Endothelial cell of umbilical vein (primary cell): ENCODE measurements around the gene ANG. TPM values are rescaled to one million over a fixed set of nuclear protein-coding genes. Genes with fewer than 3 reads are reported as not detected.

Experiments used
- BruUV-seq: library from RNA; stranded (reverse); fragments of 400-500 nt; replicated peaks from 2 replicates; lab custom pipeline; 2021; lab: Mats Ljungman, UMichigan
- CTCF ChIA-PET: fragments of 300-600, 350-600 bp; sonication (Branson Sonifier 250); formaldehyde crosslinking; loops from one replicate; lab custom pipeline; 2021; ENCODE audit warnings: antibody characterized with exemption, inconsistent platforms; lab: Charles Lee
- POLR2A ChIA-PET: fragments of 300-600, 350-600 bp; sonication (Branson Sonifier 250); formaldehyde crosslinking; loops from one replicate; lab custom pipeline; 2021; ENCODE audit warnings: antibody characterized with exemption, inconsistent platforms; lab: Charles Lee
- DNase-seq: peaks from one replicate; pipeline ENCODE4 v3.0.0-alpha.2; 2011; ENCODE audit warnings: low read depth, low spot score
- FAIRE-seq: peaks from 2 replicates; lab custom pipeline; 2011; peaks lifted over from hg19 to GRCh38; lab: Jason Lieb, UNC
- H2AFZ ChIP-seq: 2 replicates; pipeline ENCODE4 v1.6.0; 2012; ENCODE audit warnings: low read depth, low read length, control low read depth, inconsistent platforms
- H3K27ac ChIP-seq: 2 replicates; pipeline ENCODE4 v1.5.1; 2011; ENCODE audit warnings: low read depth, mild to moderate bottlenecking, control low read depth, low read length, moderate library complexity; ENCODE audit not compliant: insufficient read depth
- H3K27me3 ChIP-seq, 2 experiments: 2 replicates each; pipeline versions ENCODE4 v1.6.0 to v1.6.1; 2011; ENCODE audit warnings: low read length in 2 of 2, mixed read lengths in 1 of 2; ENCODE audit not compliant: control insufficient read depth in 2 of 2, insufficient read depth in 2 of 2
- H3K36me3 ChIP-seq, 2 experiments: 2 replicates in 1 of 2; 3 replicates in 1 of 2; pipeline ENCODE4 v1.5.1; 2011; ENCODE audit warnings: low read length in 2 of 2, mild to moderate bottlenecking in 1 of 2, moderate library complexity in 1 of 2; ENCODE audit not compliant: control insufficient read depth in 2 of 2, insufficient read depth in 2 of 2; ENCODE audit errors: extremely low read depth in 1 of 2
- H3K4me1 ChIP-seq: 3 replicates; pipeline ENCODE4 v1.5.1; 2011; ENCODE audit warnings: mild to moderate bottlenecking, low read length; ENCODE audit not compliant: control insufficient read depth, insufficient read depth; ENCODE audit errors: extremely low read depth
- H3K4me2 ChIP-seq: 2 replicates; pipeline ENCODE4 v1.6.1; 2011; ENCODE audit warnings: low read length, control low read depth, mixed read lengths; ENCODE audit not compliant: insufficient read depth
- H3K4me3 ChIP-seq, 3 experiments: fragments of 200-600 bp in 1 of 3; sonication (generic), shearing (Covaris generic) in 1 of 3; replicated peaks in 1 of 3; 2 replicates each; pipeline ENCODE4 v1.5.1; 2011 to 2016; ENCODE audit warnings: control low read depth in 3 of 3, low read length in 3 of 3, mild to moderate bottlenecking in 2 of 3, inconsistent platforms in 1 of 3, low read depth in 1 of 3, moderate library complexity in 1 of 3; ENCODE audit not compliant: insufficient read depth in 1 of 3
- H3K79me2 ChIP-seq: 2 replicates; pipeline ENCODE4 v1.6.0; 2012; ENCODE audit warnings: low read length, inconsistent platforms; ENCODE audit not compliant: control insufficient read depth, insufficient read depth
- H3K9ac ChIP-seq: replicated peaks from 2 replicates; pipeline ENCODE3; 2011; ENCODE audit warnings: low read length, control low read depth; ENCODE audit not compliant: insufficient read depth; ENCODE audit errors: extremely low read depth
- H3K9me1 ChIP-seq: replicated peaks from 3 replicates; pipeline ENCODE4 v1.6.0; 2011; ENCODE audit warnings: mild to moderate bottlenecking, low read length; ENCODE audit not compliant: control insufficient read depth, insufficient read depth; ENCODE audit errors: extremely low read depth
- H3K9me3 ChIP-seq: replicated peaks from 2 replicates; pipeline ENCODE4 v1.5.1; 2012; ENCODE audit warnings: low read length, inconsistent platforms; ENCODE audit not compliant: control insufficient read depth, insufficient read depth
- H4K20me1 ChIP-seq: replicated peaks from 2 replicates; pipeline ENCODE3; 2011; ENCODE audit warnings: mild to moderate bottlenecking, low read length; ENCODE audit not compliant: control insufficient read depth, insufficient read depth; ENCODE audit errors: extremely low read depth
- CTCF ChIP-seq, 2 donors: IDR thresholded peaks; 1 replicate in 1 of 2; 2 replicates in 1 of 2; pipeline ENCODE4 v1.5.1; 2011; ENCODE audit warnings: low read length in 2 of 2, mild to moderate bottlenecking in 2 of 2, moderate library complexity in 2 of 2, control low read depth in 1 of 2, inconsistent platforms in 1 of 2, low read depth in 1 of 2; ENCODE audit not compliant: insufficient read depth in 1 of 2; ENCODE audit errors: extremely low read depth in 1 of 2
- EZH2 ChIP-seq: IDR thresholded peaks from 2 replicates; pipeline ENCODE4 v1.6.1; 2012; ENCODE audit warnings: borderline replicate concordance, low read depth, mild to moderate bottlenecking, moderate library complexity, low read length, inconsistent platforms; ENCODE audit not compliant: severe bottlenecking
- FOS ChIP-seq: IDR thresholded peaks from 2 replicates; pipeline ENCODE4 v1.6.1; 2011; ENCODE audit warnings: mild to moderate bottlenecking, low read length, moderate library complexity, borderline replicate concordance; ENCODE audit not compliant: insufficient read depth
- GATA2 ChIP-seq: IDR thresholded peaks from 2 replicates; pipeline ENCODE4 v1.7.0; 2011; ENCODE audit warnings: low read depth, mild to moderate bottlenecking, moderate library complexity, mixed read lengths, low read length; ENCODE audit not compliant: insufficient read length, insufficient read depth
- JUN ChIP-seq: IDR thresholded peaks from 2 replicates; pipeline ENCODE4 v1.6.1; 2011; ENCODE audit warnings: borderline replicate concordance, low read depth; ENCODE audit not compliant: insufficient read length, insufficient read depth
- MYC ChIP-seq: IDR thresholded peaks from one replicate; pipeline ENCODE4 v1.6.1; 2011; ENCODE audit warnings: mild to moderate bottlenecking, low read depth, low read length
- POLR2A ChIP-seq: IDR thresholded peaks from 2 replicates; pipeline ENCODE4 v1.6.1; 2012; ENCODE audit warnings: low read depth, mild to moderate bottlenecking, control low read depth, low read length
- POLR2AphosphoS5 ChIP-seq: IDR thresholded peaks from 2 replicates; pipeline ENCODE4 v1.6.1; 2012; ENCODE audit warnings: low read depth, mild to moderate bottlenecking, control low read depth, low read length, moderate library complexity; ENCODE audit not compliant: insufficient read depth
- dilution Hi-C: fragments of 300-500 bp; cut with MboI; formaldehyde crosslinking; loops from one replicate; pipeline ENCODE4 v1.15.0; 2019; ENCODE audit warnings: low sequenced_read_pairs; ENCODE audit not compliant: extremely low pct_ligation_motif_present
- intact Hi-C: fragments of 100-400 bp; cut with micrococcal nuclease; formaldehyde crosslinking; loops from one replicate; pipeline ENCODE4 v1.10.0; 2022
- polyA plus RNA-seq, 4 experiments: library from polyadenylated mRNA; depleted of rRNA in 3 of 4; stranded (reverse) in 3 of 4; unstranded in 1 of 4; fragments of >200 nt; gene quantifications; 2 replicates each; pipeline versions ENCODE4 v1.2.1 to v1.2.3, GENCODE V29; 2011 to 2012; ENCODE audit warnings: missing spikeins in 1 of 4
- total RNA-seq: library from RNA; stranded (reverse); gene quantifications from 2 replicates; pipeline ENCODE4 v1.2.3, GENCODE V29; 2021
- TF ChIP-seq, protein P1 (sequence below): IDR thresholded peaks from 2 replicates; pipeline ENCODE4 v1.6.1; 2011; ENCODE audit not compliant: insufficient read depth, insufficient read length

Gene ANG
- total and polyA plus RNA-seq, 2 donors (not counting 3 experiments of a cell fraction or from before 2014, with no cell fraction given) = 6.2 to 11.2 TPM

DNA sequence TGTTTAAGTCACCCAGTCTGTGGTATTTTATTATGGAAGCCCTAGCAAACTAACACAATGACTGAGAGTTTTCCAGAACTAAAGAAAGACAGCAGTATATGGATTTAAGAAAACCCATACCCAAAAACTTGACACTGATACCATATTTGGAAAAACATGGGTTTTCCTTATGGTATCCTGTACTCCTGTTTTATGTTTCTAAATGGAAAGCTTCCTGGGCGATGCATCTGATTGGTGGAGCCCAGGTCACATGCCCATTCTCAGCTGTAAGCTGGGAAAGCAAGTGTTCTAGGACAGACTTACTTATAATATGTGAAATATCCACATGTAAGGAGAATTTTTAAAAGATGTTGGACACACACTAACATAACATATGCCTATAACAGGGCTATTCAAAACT is 8.7 kb upstream of the ANG start:
- FAIRE-seq (peak; percentile 75), DNase-seq (peak; percentile 38)
- ChIA-PET POLR2A (no interaction called here), CTCF (interaction anchor here (1.2 to 6.4 kb wide), 6 partner anchors 11 to 424 kb away, joined by 3 to 49 read pairs (median 6); partner anchors contain the start of gene PARP2)
- Histone ChIP-seq H4K20me1 (no peaks in the 10 kb centered on the region), H3K27ac (no peak overlapping the region), H3K4me2 (no peak overlapping the region), H3K9me3 (no peaks in the 10 kb centered on the region), H3K27me3 (peaks cover 11 to 15% of the 10 kb centered on the region in 2 experiments), H3K4me3 (no peak overlapping the region), H3K4me1 (peaks cover 17% of the 10 kb centered on the region), H3K79me2 (no peaks in the 10 kb centered on the region), H3K9ac (no peak overlapping the region), H3K9me1 (no peaks in the 10 kb centered on the region), H3K36me3 (no peaks in the 10 kb centered on the region), H2AFZ (no peak overlapping the region)
- intact Hi-C loops (loop anchor here (2.0 kb wide), 1 partner anchor 267 kb away; the partner anchor contains the start of gene TEP1), dilution Hi-C loops (no loop called here)
- no TSS peak for BruUV-seq
- TF ChIP-seq EZH2 (no peak), FOS (no peak), MYC (no peak), GATA2 (no peak), POLR2A (no peak), JUN (no peak), CTCF (IDR thresholded peaks at IDR 0.05; ENCODE audit: extremely low read depth in 1 of 2, insufficient read depth in 1 of 2, low read depth in 1 of 2, low read length in 2 of 2) (no peak), POLR2AphosphoS5 (no peak)
- TF ChIP-seq, protein P1, sequence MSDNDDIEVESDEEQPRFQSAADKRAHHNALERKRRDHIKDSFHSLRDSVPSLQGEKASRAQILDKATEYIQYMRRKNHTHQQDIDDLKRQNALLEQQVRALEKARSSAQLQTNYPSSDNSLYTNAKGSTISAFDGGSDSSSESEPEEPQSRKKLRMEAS = no peak
